T-helper 2 cell treated with Interferon-gamma antibody and Interleukin-4, amounts not matched to agents 100 ng/mL and 5 ng/mL, for 36 hours (primary cell): ENCODE results near the gene CHSY1. TPM values are rescaled to one million over a fixed set of nuclear protein-coding genes. Genes with fewer than 3 reads are reported as not detected.

Source experiments
- intact Hi-C: fragments of 100-400 bp; cut with micrococcal nuclease; formaldehyde crosslinking; loops from one replicate; pipeline ENCODE4 v1.15.1; 2023
- total RNA-seq: library from RNA; stranded (reverse); gene quantifications from 2 replicates; pipeline ENCODE4 v1.2.3, GENCODE V29; 2022

The CHSY1 gene
- total RNA-seq, 1 donor from 2014 or later: 37.5 TPM

GRCh38 chr15:101246824-101247745, 4.8 kb downstream of the CHSY1 start:
- intact Hi-C loops: no loop called here

- intact Hi-C loops: no loop called here
Observed at GRCh38 chr15:101246391-101246790, 5.5 kb downstream of the CHSY1 start.

- intact Hi-C loops: no loop called here
Observed at GRCh38 chr15:101244889-101245668, 6.8 kb downstream of the CHSY1 start.

- intact Hi-C loops: no loop called here
Observed at GRCh38 chr15:101244036-101244781, 7.6 kb downstream of the CHSY1 start.

GRCh38 chr15:101243420-101243819, 8.4 kb downstream of the CHSY1 start:
- intact Hi-C loops: loop anchor here (2.0 kb wide), 1 partner anchor 37 kb away; no protein-coding TSS in a partner anchor

GRCh38 chr15:101242999-101243336, 8.9 kb downstream of the CHSY1 start:
- intact Hi-C loops: loop anchor here (1.0 to 2.0 kb wide), 5 partner anchors 7 to 116 kb away; no protein-coding TSS in a partner anchor

GRCh38 chr15:101242160-101242998, 9.5 kb downstream of the CHSY1 start:
- intact Hi-C loops: loop anchor here (1.0 to 2.0 kb wide), 5 partner anchors 8 to 115 kb away; no protein-coding TSS in a partner anchor

- intact Hi-C loops: no loop called here
Observed at GRCh38 chr15:101240358-101240757, 11.5 kb downstream of the CHSY1 start.

GRCh38 chr15:101239724-101240136, 12.1 kb downstream of the CHSY1 start:
- intact Hi-C loops: no loop called here

- intact Hi-C loops: no loop called here
Observed at GRCh38 chr15:101237251-101237650, 14.6 kb downstream of the CHSY1 start.

- intact Hi-C loops: no loop called here
Observed at GRCh38 chr15:101233651-101234280, 18.1 kb downstream of the CHSY1 start.

GRCh38 chr15:101232677-101233076, 19.2 kb downstream of the CHSY1 start:
- intact Hi-C loops: no loop called here

GRCh38 chr15:101228313-101228712, 23.5 kb downstream of the CHSY1 start:
- intact Hi-C loops: no loop called here

- intact Hi-C loops: no loop called here
Observed at GRCh38 chr15:101225658-101226057, 26.2 kb downstream of the CHSY1 start.

GRCh38 chr15:101221902-101222301, 29.9 kb downstream of the CHSY1 start:
- intact Hi-C loops: no loop called here

- intact Hi-C loops: no loop called here
Observed at GRCh38 chr15:101220060-101220459, 31.8 kb downstream of the CHSY1 start.

- intact Hi-C loops: no loop called here
Observed at GRCh38 chr15:101219441-101219840, 32.4 kb downstream of the CHSY1 start.

- intact Hi-C loops: no loop called here
Observed at GRCh38 chr15:101217446-101217845, 34.4 kb downstream of the CHSY1 start.

- intact Hi-C loops: no loop called here
Observed at GRCh38 chr15:101216100-101216499, 35.7 kb downstream of the CHSY1 start.

GRCh38 chr15:101215681-101216080, 36.2 kb downstream of the CHSY1 start:
- intact Hi-C loops: no loop called here
